EH (cell line): ENCODE measurements around the gene COL4A6.

Source experiments
- DNase-seq: peaks from one replicate; pipeline ENCODE4 v3.0.0-alpha.2; 2015; ENCODE audit warnings: low read depth

COL4A6 gene

GRCh38 chrX:108159028-108159670, 279.1 kb downstream of the COL4A6 start:
- DNase-seq, result no peak

GRCh38 chrX:108157628-108158027, 280.6 kb downstream of the COL4A6 start:
- no peak for DNase-seq

- no peak for DNase-seq
Measured at GRCh38 chrX:108156934-108157466, 281.2 kb downstream of the COL4A6 start.

GRCh38 chrX:108156082-108156481, 282.1 kb downstream of the COL4A6 start:
- no peak for DNase-seq

- DNase-seq, result no peak
Measured at GRCh38 chrX:108148524-108148923, 289.7 kb downstream of the COL4A6 start.

- peak; percentile 8 for DNase-seq
Measured at GRCh38 chrX:108138814-108139702, 299.2 kb downstream of the COL4A6 start.

DNA sequence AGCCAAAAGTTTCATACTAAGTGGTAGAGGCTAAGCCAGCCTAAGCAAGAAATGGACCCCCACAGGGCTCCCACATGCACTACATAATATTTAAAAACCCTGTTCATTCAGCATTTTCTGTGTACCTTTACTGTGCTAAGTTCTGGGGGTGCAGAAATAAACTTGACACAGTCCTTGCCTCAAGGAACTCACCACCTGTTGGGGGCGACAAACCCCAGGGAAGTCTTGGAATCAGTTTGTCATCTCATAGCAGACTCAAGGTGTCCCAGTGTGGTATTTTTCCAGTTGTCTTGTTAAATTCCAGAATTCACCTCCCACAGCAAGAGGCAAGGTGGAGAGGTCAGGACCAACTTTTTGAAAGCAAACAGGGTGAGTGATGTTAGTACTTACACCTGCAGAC, 303.5 kb downstream of the COL4A6 start:
- no peak for DNase-seq

DNA sequence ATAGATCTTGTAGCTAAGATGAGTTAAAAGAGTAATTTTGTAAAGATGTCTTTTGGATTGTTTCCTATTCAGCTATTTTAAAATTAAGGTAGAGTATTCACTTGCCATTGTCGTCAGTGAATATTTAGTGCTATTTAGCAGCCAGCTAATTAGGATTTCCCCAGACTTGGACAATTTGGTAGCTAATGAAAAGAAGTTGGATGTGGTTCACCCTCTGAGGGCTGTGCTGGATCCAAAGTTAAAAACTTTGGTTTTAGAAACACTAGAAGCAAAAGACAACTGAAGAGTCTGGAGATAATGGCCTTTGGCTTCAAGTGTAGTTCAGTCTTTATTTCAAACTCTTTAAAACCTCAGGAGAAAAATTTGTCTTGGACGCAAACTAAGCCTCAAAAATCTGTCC, 305.3 kb downstream of the COL4A6 start:
- no peak for DNase-seq

DNA sequence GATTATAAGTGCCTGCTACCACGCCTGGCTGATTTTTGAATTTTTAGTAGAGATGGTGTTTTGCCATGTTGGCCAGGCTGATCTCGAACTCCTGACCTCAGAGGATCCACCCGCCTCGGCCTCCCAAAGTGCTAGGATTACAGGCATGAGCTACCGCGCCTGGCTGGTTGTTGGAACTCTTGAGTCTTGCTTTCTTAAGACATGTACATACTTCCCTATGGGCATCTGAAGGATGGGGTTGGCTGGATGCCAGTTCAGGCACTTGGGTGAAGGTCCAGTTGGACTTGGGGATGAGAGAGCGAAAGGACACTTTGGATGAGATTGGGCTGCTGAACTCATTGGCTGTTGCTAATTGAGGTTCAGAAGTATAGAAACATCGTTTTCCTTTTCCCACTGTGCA, 306.2 kb downstream of the COL4A6 start:
- DNase-seq, result no peak

DNA sequence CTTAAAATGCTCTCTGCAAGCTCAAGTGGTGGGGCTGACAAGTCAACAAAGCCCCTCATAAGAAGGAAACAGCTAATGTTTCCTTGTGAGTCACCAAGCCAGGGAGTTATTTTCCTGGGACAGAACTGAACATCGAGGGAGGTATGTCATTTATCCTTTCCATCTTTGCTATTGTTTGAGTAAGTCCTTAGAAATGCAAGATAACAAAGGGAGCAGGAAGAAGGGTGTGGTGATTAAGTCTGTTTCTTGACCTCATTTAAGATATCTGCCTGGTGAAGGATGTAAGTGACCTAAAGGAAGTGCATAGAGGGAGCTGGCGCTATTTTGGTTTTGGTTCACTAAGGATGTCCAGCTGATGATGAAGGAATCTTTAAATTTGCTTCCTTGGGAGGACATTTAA, 306.8 kb downstream of the COL4A6 start:
- DNase-seq, result peak; percentile 67

DNA sequence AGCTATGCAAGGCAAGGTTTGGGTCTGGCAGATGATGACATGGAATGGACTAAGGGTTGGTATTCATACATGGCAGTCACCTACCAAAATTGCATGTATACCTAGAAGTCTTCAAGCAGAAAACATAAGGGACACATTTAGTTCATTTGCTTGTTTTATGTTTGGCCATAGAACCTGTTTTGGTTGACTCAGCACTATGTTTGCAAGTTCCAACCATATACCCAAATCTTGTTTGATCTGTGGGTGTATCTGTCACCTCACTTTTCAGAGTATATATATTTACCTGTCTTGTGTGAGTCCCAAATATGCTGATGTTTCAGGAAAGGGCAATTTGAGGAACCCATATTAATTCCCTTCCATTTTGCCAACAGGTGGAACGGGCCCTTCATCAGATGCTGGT, 307.3 kb downstream of the COL4A6 start:
- DNase-seq, result no peak

- DNase-seq, result peak; percentile 8
Measured at GRCh38 chrX:108127152-108127551, 311.1 kb downstream of the COL4A6 start.

DNA sequence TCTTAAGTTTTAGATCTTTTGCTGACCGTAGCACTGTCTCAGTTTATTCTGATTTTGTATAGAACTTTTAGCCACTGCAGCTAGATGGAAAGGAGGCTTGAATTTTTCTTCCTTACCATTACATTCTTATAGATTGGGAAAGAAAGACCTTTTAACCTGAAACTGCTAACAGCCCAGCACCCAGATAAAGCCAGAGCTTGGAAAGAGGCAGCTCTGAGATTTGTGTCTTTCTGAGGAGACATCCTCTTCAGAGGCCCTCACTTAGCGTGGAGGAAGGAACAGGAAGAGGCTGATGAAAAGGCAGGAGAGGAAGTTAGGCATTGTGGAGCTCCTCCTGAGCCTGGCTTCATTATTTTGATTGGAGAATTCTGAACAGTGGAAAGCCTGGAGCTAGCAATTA, 311.6 kb downstream of the COL4A6 start:
- peak; percentile 12 for DNase-seq

- DNase-seq, result peak; percentile 39
Measured at GRCh38 chrX:108123591-108124366, 314.4 kb downstream of the COL4A6 start.

- peak; percentile 73 for DNase-seq
Measured at GRCh38 chrX:108122748-108123147, 315.5 kb downstream of the COL4A6 start.

DNA sequence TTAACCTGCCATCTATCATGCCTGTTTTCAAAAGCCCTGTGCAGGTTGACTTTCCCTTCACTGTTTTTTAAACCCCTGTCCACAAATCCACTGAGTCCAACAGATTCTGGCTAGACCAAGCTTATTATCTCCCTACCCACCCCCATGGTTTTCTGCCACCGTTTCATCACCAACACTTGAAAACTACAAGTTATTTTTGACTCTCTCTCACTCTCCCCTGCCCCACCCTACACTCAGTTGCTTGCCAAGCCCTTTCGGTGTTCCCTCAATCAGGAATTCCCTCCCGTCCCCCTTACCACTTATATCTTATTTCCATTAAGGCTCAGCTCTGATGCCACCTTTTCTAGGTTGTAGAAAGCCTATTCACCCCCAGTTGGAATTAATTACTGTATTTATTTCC, 316.9 kb downstream of the COL4A6 start:
- DNase-seq, result no peak

DNA sequence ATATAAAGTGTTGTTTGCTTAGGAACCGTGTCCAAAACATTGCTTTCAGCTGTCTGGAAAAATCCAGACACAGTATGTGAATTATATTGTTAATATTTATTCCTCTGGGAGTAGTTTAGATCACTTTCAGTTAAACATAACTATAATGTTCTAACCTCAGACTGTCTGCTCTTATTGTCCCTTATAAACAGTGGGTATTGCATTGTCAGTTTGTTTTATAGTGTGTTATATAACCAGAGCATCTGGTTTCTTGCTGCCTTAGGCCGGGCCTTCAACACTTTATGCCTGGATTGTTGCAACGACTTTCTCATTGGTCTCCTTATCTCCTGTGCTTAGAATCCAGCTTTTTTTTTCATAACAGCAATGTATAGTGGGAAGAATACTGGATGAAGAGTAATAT, 320.2 kb downstream of the COL4A6 start:
- DNase-seq, result no peak

- DNase-seq, result no peak
Measured at GRCh38 chrX:108114541-108114940, 323.7 kb downstream of the COL4A6 start.
